ENCODE data around the gene LOXHD1. TPM values are rescaled to one million over a fixed set of nuclear protein-coding genes. Genes with fewer than 3 reads are reported as not detected.

The LOXHD1 gene
- total and polyA plus RNA-seq, 2 donors (not counting 1 experiment from before 2014, with no cell fraction given): not detected

GRCh38 chr18:46621111-46621766, 35.8 kb downstream of the LOXHD1 start:
- CTCF ChIA-PET: no interaction called here
- Histone ChIP-seq H3K9me3 (ENCODE audit: control extremely low read depth in 1 of 3, control insufficient read depth in 2 of 3, insufficient read depth in 1 of 3, low read length in 2 of 3) (no peaks in the 10 kb centered on the region), H3K4me1 (ENCODE audit: control insufficient read depth in 2 of 2, insufficient read depth in 2 of 2, low read length in 2 of 2) (no peaks in the 10 kb centered on the region), H3K79me2 (ENCODE audit: control insufficient read depth, insufficient read depth, low read length) (no peaks in the 10 kb centered on the region), H4K20me1 (ENCODE audit: control insufficient read depth, insufficient read depth, low read length, poor library complexity, severe bottlenecking) (no peaks in the 10 kb centered on the region), H3K4me2 (replicated peaks; ENCODE audit: low read depth, low read length, poor library complexity, severe bottlenecking) (no peak overlapping the region), H3K9ac (ENCODE audit: low read length) (no peak overlapping the region), H3K4me3 (ENCODE audit: control extremely low read depth in 1 of 5, extremely low read depth in 1 of 5, insufficient read depth in 1 of 5, low read depth in 2 of 5, low read length in 4 of 5) (no peak overlapping the region), H2AFZ (ENCODE audit: insufficient read depth, low read depth, low read length, poor library complexity, severe bottlenecking) (no peak overlapping the region), H3K27me3 (replicated peaks in 1 of 4; ENCODE audit: control extremely low read depth in 1 of 4, control insufficient read depth in 3 of 4, insufficient read depth in 4 of 4, low read length in 3 of 4) (peaks cover 0 to 6% (median 0%) of the 10 kb centered on the region in 4 experiments), H3K36me3 (replicated peaks in 1 of 2; ENCODE audit: control extremely low read depth in 1 of 2, control insufficient read depth in 1 of 2, extremely low read depth in 1 of 2, insufficient read depth in 2 of 2, low read length in 1 of 2) (no peaks in the 10 kb centered on the region), H3K27ac (ENCODE audit: low read length in 2 of 2) (no peak overlapping the region)
- DNase-seq: no peak
- Mint-ChIP-seq H3K4me1 (peaks cover 3% of the 10 kb centered on the region), H3K27ac (no peak overlapping the region), H3K27me3 (peaks cover 7% of the 10 kb centered on the region), H3K4me3 (no peak overlapping the region), H3K9me3 (ENCODE audit: insufficient read depth) (no peaks in the 10 kb centered on the region)
- intact Hi-C loops (cut with micrococcal nuclease): no loop called here
- POLR2A ChIA-PET: no interaction called here
- ATAC-seq (ENCODE audit: low read depth): no peak
- TF ChIP-seq CTCF (IDR thresholded peaks at IDR 0.05) (no peak), EZH2 (IDR thresholded peaks at IDR 0.05; ENCODE audit: borderline replicate concordance, insufficient read depth, low read depth, low read length, poor library complexity, severe bottlenecking) (no peak)
- WGBS (ENCODE audit: insufficient coverage): 70% methylated on average over 6 of the region's 6 CpGs

GRCh38 chr18:46619559-46619958, 37.5 kb downstream of the LOXHD1 start:
- Histone ChIP-seq H2AFZ (ENCODE audit: insufficient read depth, low read depth, low read length, poor library complexity, severe bottlenecking) (no peak overlapping the region), H3K27ac (ENCODE audit: low read length in 2 of 2) (no peak overlapping the region), H4K20me1 (ENCODE audit: control insufficient read depth, insufficient read depth, low read length, poor library complexity, severe bottlenecking) (no peaks in the 10 kb centered on the region), H3K9ac (ENCODE audit: low read length) (no peak overlapping the region), H3K4me2 (replicated peaks; ENCODE audit: low read depth, low read length, poor library complexity, severe bottlenecking) (no peak overlapping the region), H3K9me3 (ENCODE audit: control extremely low read depth in 1 of 3, control insufficient read depth in 2 of 3, insufficient read depth in 1 of 3, low read length in 2 of 3) (no peaks in the 10 kb centered on the region), H3K79me2 (ENCODE audit: control insufficient read depth, insufficient read depth, low read length) (no peaks in the 10 kb centered on the region), H3K36me3 (replicated peaks in 1 of 2; ENCODE audit: control extremely low read depth in 1 of 2, control insufficient read depth in 1 of 2, extremely low read depth in 1 of 2, insufficient read depth in 2 of 2, low read length in 1 of 2) (no peaks in the 10 kb centered on the region), H3K27me3 (replicated peaks in 1 of 4; ENCODE audit: control extremely low read depth in 1 of 4, control insufficient read depth in 3 of 4, insufficient read depth in 4 of 4, low read length in 3 of 4) (peaks cover 0 to 6% (median 2%) of the 10 kb centered on the region in 4 experiments), H3K4me1 (ENCODE audit: control insufficient read depth in 2 of 2, insufficient read depth in 2 of 2, low read length in 2 of 2) (no peaks in the 10 kb centered on the region), H3K4me3 (ENCODE audit: control extremely low read depth in 1 of 5, extremely low read depth in 1 of 5, insufficient read depth in 1 of 5, low read depth in 2 of 5, low read length in 4 of 5) (no peak overlapping the region)
- POLR2A ChIA-PET: no interaction called here
- WGBS (ENCODE audit: insufficient coverage): 100% methylated on average over 2 of the region's 3 CpGs
- DNase-seq (no peak), ATAC-seq (ENCODE audit: low read depth) (no peak)
- intact Hi-C loops (cut with micrococcal nuclease): no loop called here
- Mint-ChIP-seq H3K9me3 (ENCODE audit: insufficient read depth) (no peaks in the 10 kb centered on the region), H3K27me3 (peaks cover 4% of the 10 kb centered on the region), H3K4me3 (no peak overlapping the region), H3K27ac (no peak overlapping the region), H3K4me1 (peaks cover 3% of the 10 kb centered on the region)
- CTCF ChIA-PET: no interaction called here
- TF ChIP-seq EZH2 (IDR thresholded peaks at IDR 0.05; ENCODE audit: borderline replicate concordance, insufficient read depth, low read depth, low read length, poor library complexity, severe bottlenecking) (no peak), CTCF (IDR thresholded peaks at IDR 0.05) (no peak)

All from B cell (primary cell).